CD4-positive, alpha-beta T cell treated with Interleukin-10 for 1 hour (primary cell): Measurements from ENCODE around the gene LCE3B.
"Not testable (repeated sequence)": the region's sequence is repeated elsewhere in the genome, so short reads cannot be mapped to it uniquely, and the experiment has no call there.

Experiments
- DNase-seq: peaks from one replicate; pipeline ENCODE4 v3.0.0-alpha.2; 2020

The LCE3B gene

DNA sequence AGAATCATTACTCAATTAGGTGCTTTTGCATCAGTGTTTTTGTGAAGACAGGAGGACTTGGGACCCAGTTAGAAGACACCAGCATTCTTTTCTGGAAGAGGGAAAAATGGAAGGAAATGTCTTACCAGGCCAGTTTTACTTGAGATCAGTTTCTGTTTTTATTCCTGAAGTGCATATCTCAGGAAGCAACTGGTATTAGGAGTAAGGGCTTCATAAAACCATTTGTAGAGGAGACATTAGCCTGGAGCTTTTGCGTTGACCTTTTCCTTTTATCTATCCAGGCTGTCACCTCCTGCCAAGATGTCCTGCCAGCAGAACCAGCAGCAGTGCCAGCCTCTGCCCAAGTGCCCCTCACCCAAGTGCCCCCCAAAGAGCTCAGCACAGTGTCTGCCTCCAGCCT, at the start of gene LCE3B:
Gene LCE3B, plus strand, starts transcription at position 301 of the 400 bp plus-strand sequence. Its CDS starts 0 bp downstream, at position 301.
- DNase-seq, result no peak

GRCh38 chr1:152565115-152565514, 48.5 kb upstream of the LCE3B start:
- no peak for DNase-seq

GRCh38 chr1:152565535-152566215, 47.9 kb upstream of the LCE3B start:
- no peak for DNase-seq

- DNase-seq, result no peak
Observed at GRCh38 chr1:152566681-152567080, 46.9 kb upstream of the LCE3B start, which contains the start of gene LCE3E. Gene LCE3E (minus strand): TSS chr1:152566780. CDS start chr1:152566208, 572 bp downstream.

DNA sequence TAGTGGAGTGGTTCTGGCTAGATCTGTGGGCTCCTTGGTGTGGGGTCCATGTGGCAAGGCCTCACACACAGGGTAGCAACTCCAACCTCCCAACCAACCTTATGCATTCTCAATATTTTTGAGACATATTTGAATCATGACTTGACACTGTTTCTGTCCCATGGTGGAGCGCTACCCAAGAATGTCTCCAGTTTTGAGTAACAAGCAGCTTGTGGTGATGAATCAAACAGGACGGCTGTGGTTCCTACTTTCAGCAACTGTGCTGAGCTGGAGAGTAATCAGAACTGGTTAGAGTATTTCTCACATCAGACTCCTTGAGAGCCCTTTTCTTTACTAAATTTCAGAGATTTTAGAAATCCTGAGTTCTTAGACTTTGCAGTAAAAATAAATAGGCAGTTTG, 36.4 kb upstream of the LCE3B start:
- DNase-seq, result no peak

DNA sequence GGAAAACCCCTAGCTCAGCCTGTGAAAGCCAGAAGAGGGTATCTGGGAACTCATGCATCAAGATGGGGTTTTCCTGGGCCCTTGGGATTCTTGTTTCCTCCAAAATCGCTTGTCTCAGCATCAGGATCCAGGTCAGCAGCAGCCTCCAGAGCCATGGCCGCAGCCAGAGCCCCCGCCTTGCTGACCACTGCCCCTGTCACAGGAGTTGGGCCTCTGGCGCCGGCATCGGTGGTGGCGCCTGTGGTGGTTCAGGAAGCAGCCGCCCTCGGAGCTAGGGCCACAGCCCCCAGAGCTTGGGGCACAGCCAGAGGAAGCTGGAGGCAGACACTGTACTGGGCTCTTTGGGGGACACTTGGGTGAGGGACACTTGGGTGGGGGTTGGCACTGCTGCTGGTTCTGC, 34.1 kb upstream of the LCE3B start:
- DNase-seq, result not testable (repeated sequence)

DNA sequence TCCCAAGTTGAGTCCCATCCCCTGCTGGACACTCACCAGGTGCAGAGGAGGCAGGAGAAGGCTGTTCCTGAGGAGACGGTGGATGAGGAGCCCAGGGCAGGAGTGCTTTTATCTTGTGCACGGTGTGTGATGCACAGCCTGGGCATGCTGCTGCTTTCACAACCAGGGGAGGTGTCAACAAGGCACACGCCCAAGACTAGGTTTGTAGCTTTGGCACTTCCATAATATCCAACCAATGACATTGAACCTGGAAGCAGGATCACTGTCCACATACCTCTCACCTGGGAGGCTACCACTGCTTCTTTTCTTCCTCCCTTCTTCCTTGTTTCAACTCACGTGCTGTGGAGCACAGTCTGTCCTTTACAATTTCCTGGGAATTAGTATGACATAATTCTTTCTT, 33.2 kb upstream of the LCE3B start, which contains the start of gene LCE3D:
Gene LCE3D, minus strand, starts transcription at position 84 of the 400 bp plus-strand sequence. CDS start 580 bp downstream, outside the sequence.
- DNase-seq, result no peak

DNA sequence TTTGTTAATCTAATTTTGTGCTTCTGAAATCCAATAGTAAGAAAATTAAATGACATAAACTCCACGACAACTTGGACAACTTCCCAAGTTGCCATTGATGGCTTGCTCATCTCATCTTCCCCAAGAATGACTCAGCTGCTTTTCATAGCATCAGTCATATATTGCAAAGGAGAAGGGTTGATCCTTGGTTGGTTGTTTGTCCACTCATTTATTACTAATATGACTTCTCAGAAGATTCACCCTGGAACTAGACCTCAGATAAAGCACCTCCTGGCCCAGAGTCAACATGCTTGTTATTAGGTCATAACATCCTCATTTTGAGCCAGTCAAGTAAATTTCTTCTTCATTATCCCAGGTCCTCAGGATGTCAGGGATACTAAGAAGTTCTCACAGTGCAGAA, 31.0 kb upstream of the LCE3B start:
- no peak for DNase-seq

GRCh38 chr1:152585586-152585985, 28.0 kb upstream of the LCE3B start:
- DNase-seq, result no peak

- no peak for DNase-seq
Observed at GRCh38 chr1:152596986-152597385, 16.6 kb upstream of the LCE3B start.

GRCh38 chr1:152599934-152600333, 13.7 kb upstream of the LCE3B start, which contains the start of gene LCE3C:
Gene LCE3C (plus strand): TSS chr1:152600234. CDS start chr1:152600732, 498 bp downstream.
- no peak for DNase-seq

- no peak for DNase-seq
Observed at GRCh38 chr1:152621993-152622392, 8.4 kb downstream of the LCE3B start.

GRCh38 chr1:152622803-152623202, 9.2 kb downstream of the LCE3B start, which contains the start of gene LCE3A:
Gene LCE3A (minus strand): TSS chr1:152623103. CDS start chr1:152623103, 0 bp downstream.
- DNase-seq, result no peak

GRCh38 chr1:152623203-152623844, 9.7 kb downstream of the LCE3B start:
- DNase-seq, result no peak

DNA sequence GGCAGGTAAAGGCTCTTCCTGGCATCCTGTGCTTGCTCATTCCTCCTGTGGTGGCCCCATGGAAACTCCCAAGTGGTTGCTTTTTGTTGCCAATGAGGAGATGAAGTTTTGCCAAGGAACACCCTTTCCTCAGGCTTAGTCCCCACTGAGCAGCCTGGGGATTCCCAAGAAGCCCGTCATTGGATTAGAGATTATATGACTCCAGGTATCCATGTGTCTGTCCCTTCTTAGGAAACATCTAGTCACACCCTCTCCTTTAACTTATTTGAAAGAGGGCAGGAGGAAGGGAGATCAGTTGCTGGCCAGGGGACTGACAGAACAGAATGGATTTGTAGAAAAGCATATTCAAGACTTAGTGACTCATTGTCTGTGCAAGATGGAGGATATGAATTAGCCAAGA, 13.1 kb downstream of the LCE3B start:
- DNase-seq, result no peak

- no peak for DNase-seq
Observed at GRCh38 chr1:152630596-152630995, 17.0 kb downstream of the LCE3B start.

- DNase-seq, result no peak
Observed at GRCh38 chr1:152640351-152640750, 26.7 kb downstream of the LCE3B start.

DNA sequence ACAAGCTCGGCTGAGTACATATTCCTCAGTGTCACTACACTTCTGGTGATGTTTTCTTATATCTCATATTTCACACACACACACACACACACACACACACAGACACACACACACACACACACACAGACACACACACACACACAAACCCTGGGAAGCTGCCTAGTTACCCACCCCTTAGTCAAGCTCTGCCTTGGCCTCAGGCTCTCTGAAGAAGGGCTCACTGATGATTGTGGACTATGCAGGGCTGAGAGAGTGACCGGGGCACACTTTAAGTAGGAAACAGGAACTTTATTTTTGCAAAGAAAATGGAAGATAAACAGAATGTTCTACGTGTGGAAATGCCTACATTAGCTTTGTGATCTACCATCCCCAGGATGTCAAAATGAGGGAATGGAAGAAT, 30.3 kb downstream of the LCE3B start:
- no peak for DNase-seq

- no peak for DNase-seq
Observed at GRCh38 chr1:152645146-152645545, 31.5 kb downstream of the LCE3B start.

GRCh38 chr1:152646656-152647055, 33.0 kb downstream of the LCE3B start:
- no peak for DNase-seq

- peak; percentile 47 for DNase-seq
Observed at GRCh38 chr1:152654110-152654509, 40.5 kb downstream of the LCE3B start.

GRCh38 chr1:152656459-152656858, 42.8 kb downstream of the LCE3B start:
- no peak for DNase-seq

DNA sequence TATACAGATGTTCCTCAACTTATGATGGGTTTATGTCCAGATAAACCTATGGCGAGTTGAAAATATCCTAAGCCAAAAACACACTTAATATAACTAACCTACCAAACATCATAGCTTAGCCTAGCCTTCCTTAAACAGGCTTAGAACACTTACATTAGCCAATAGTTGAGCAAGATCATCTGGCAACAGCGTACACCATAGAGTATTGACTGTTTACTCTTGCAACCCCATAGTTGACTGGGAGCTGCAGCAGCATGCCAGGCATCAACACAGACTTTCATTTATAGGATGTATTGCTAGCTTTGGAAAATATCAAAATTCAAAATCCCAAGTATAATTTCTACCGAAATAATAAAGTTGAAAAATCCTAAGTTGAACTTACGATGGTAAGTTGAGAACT, 44.1 kb downstream of the LCE3B start:
- no peak for DNase-seq

DNA sequence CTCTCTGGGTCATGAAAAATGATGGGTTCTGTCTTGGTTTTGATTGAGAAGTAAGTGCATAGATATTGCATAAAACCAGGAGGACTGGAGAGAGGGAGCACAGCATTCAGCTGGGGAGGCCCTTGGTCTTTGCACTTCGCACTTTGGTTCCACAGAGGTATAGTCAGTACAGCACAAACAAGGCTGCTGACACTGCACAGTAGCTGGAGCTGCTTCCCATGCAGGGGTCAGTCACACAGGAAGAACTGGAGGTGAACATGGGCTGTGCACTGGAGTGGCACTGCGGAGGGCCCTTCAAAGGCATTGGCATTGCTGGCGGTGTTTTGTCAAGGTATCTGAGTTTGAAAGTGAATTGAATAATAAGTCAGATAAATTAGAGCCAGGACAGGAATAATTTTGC, 45.0 kb downstream of the LCE3B start:
- no peak for DNase-seq
